Stimulated activated CD4-positive, alpha-beta T cell treated with anti-CD3 and anti-CD28 coated beads, Interleukin-2, amount 100 ng/mL, for 4 hours (primary cell): ENCODE data around the gene RANGAP1.
A peak's percentile ranks its signal among the peaks of the same experiment; 100 is the strongest.
"Not testable (repeated sequence)": the region's sequence is repeated elsewhere in the genome, so short reads cannot be mapped to it uniquely, and the experiment has no call there.

Source experiments
- DNase-seq: peaks from one replicate; pipeline ENCODE4 v3.0.0-alpha.2; 2020; ENCODE audit warnings: low read depth

Gene RANGAP1

DNA sequence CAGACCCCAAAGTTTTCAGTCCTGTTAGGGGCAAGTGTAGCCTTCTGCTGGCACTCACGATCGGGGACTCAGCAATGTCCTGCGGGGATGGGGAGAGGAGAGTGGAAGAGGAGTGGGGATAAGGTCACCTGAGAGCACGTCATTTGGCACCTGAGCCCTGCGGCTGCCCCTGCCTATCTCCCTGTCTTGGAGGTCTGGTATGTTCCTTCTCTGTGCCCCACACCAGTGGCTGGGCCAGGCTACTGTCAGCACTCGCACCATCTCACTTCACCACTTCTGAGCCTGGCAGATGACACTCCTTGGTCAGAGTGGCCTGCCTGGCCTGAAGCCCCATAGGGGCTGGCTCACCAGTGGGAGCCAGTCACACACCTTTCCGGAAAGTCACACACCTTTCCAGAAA lies 25.1 kb downstream of the RANGAP1 start:
- DNase-seq, result no peak

GRCh38 chr22:41259756-41260155 lies 26.2 kb downstream of the RANGAP1 start:
- DNase-seq, result not testable (repeated sequence)

DNA sequence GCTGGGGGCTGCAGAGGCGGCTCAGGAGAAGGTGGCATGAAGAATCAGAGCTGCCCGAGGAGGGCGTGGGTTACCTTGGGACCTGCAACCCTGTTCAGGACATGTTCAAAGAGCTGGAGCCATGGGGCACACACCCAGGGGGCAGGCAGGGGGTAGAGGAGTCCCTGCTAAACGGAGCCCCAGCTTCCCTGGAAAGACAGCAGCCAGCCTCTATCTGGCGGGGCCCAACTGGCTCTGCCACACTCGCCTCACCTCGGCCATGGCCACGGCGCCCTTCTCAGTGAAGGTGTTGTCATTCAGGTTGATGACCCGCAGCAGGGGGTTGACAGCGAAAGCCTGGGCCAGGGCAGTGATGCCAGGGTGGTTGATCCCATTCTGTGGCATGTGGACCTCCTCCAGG lies 28.3 kb downstream of the RANGAP1 start:
- no peak for DNase-seq

GRCh38 chr22:41256254-41257253 lies 29.4 kb downstream of the RANGAP1 start:
- no peak for DNase-seq

DNA sequence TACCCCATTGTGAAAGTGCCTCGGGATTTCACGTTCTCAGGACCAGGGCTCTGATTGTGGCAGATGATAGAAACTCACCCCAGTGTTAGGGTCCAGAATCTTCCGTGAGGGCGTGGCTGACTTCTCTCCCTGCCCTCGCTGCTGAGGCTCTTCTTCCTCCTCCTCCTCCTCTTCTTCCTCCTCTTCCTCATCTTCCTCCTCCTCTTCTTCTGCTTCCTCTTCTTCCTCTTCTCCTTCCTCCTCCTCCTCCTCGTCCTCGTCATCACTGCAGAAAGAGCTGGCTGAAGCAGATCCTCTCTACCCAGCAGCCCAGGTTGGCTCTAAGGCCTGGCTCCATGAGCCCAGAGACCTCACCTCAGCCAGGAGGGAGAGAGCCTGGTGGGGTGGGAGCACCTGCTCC lies 31.8 kb downstream of the RANGAP1 start:
- DNase-seq, result no peak

GRCh38 chr22:41252365-41252764 lies 33.6 kb downstream of the RANGAP1 start:
- DNase-seq, result no peak

DNA sequence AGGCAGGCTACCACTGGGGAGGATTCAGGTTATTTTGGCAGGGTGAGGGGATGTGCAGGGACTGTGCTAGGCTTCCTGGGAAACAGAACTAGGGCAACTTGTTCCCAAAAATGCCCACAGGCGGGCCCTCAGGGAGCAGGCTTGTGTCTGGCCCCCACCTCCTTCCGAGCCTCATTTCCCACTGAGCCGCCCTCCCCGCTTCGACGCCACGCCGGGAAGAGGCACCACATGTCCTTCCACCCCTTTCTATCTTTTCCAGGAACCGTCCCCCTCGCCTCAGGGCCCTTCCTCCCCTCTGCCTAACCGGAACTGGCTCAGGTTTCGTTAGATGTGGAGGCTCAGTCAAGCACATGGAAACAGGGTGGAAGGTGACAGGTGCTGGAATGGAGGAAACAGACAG lies 35.9 kb downstream of the RANGAP1 start:
- no peak for DNase-seq

DNA sequence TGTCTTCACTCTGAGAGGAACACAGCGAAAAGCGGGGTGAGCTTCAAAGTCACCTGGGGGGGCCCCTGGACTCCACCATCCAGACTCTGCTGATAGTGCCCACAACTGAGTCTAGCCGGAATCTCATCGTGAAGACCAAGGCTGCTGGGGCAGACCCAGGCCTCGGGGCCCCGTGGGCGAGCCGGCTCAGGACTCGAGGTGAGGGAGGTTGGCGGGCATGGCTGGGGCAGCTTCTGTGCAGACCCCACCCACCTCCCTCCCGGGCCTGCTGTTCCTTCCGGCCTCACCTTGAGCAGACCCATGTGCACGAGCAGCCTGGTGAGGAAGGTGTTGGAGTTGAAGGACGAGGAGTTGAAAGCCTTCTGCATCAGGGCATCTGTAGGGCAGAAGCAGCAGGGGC lies 36.5 kb downstream of the RANGAP1 start:
- no peak for DNase-seq

DNA sequence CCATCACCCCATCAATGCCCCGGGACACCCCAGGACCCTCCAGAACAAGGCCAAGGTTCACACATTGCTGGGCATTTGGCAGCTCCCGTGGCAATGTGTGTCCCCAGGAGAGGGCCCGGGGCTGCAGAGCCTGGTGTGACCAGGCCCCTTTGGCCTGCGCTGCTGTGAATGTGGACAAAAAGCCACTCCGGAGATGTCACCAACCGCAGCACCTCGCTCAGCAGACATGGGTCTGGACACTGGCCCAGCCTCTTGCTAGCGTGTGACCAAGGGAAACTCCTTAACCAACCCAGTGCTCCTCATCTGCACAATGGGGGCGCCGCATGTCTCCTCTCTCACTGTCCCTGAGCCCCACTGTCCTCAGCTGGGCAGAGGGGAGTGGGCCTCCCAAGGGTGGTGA lies 37.2 kb downstream of the RANGAP1 start:
- DNase-seq, result no peak

DNA sequence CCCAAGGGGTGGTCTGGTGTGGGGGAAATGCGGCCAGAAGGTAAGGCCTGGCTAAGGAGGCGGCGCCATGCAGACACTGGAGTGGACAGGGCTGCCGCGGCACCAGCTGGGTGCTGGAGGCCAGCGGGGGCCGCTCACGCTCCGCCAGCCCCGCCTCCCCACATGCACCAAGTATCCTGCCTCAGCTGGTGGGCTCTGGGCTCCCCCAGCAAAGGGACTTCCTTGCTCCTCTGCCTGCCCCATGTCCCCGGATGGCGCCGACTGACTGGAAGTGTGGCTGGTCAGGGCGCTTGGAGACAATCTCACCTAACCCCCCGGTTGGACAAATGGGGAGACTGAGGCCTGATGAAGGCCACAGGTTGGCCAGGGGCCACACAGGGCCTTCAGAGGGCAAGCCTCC lies 37.7 kb downstream of the RANGAP1 start:
- no peak for DNase-seq

- DNase-seq, result no peak
Observed at GRCh38 chr22:41247703-41248102, 38.3 kb downstream of the RANGAP1 start.

- DNase-seq, result no peak
Observed at GRCh38 chr22:41245917-41246499, 40.0 kb downstream of the RANGAP1 start.

DNA sequence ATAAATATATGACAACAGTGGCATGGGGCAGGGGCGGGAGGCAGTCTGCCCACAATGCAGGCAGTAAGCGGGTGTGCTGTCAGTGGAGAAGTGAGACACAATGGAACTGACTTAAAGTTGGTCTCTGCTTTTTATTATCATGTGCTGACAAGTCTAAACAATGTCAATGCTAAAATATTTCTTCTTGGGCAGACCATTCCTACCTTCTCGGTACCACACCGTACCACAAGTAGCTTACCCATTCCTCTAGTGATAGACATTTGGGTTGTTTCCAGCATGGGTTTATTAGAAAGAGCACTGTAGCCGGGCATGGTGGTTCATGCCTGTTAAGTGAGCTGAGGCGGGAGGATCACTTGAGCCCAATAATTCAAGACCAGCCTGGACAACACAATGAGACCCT lies 42.6 kb downstream of the RANGAP1 start:
- DNase-seq, result no peak

DNA sequence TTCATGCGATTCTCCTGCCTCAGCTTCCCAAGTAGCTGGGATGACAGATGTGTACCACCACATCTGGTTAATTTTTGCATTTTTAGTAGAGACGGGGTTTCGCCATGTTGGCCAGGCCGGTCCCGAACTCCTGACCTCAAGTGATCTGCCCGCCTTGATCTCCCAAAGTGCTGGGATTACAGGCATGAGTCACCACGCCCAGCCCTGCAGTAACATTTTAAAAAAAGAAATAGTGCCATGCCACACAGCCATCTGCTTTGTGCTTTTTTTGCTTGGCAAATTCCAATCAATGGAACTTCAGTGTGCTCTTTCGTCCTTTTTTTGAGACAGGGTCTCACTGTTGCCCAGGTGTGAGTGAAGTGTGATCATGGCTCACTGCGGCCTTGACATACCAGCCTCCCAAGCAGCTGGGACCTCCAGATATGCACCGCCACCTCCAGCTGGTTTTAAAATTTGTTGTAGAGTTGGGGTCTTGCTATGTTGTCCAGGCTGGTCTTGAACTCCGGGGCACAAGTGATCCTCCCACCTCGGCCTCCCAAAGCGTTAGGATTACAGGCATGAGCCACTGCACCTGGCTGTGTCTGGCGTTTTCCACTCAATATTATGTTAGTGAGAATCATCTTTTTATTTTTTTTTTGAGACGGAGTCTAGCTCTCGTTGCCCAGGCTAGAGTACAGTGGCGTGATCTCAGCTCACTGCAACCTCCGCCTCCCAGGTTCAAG lies 43.4 kb downstream of the RANGAP1 start:
- DNase-seq, result no peak

- DNase-seq, result no peak
Observed at GRCh38 chr22:41241133-41241676, 44.8 kb downstream of the RANGAP1 start.

DNA sequence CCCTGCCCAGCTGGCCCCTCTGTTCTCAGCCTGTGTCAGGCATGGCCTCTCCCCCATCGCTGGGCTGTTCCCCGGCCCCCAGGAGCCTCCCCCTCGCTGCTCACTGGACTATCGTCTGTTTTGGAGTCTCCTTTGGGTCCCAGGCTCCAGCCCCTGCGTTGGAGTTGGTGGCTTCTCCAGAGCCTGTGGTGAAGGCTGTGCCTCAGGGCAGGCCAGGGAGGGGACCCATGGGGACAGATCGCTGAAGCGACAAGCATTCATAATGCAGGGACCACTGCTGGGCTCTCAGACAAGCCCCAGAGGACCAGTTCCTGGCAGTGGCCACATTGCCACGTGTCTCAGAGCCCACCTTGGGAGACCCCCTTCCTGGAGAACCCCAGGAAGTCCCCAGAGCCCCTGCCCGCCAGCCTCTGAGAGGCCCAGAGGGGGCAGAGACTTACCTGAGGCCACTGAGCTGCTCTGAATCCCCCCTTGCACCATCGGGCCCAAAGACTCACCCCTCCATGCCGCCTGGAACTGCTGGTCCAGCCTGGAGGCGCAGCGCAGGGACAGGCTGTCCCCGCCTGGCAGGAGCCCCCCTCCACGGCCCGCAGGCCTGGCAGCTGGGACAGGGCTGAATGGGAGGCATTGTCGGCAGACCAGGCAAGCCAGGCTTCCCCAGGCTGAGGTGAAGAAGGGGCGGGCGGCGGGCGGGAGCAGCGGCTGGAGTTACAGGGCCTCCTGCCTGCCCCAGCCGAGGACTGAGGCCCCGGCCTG lies 45.4 kb downstream of the RANGAP1 start, which contains the start of gene CHADL:
TSS of gene CHADL (minus strand) at position 555 of the 756 bp plus-strand sequence. CDS start at position 505, 50 bp downstream.
- DNase-seq, result no peak

DNA sequence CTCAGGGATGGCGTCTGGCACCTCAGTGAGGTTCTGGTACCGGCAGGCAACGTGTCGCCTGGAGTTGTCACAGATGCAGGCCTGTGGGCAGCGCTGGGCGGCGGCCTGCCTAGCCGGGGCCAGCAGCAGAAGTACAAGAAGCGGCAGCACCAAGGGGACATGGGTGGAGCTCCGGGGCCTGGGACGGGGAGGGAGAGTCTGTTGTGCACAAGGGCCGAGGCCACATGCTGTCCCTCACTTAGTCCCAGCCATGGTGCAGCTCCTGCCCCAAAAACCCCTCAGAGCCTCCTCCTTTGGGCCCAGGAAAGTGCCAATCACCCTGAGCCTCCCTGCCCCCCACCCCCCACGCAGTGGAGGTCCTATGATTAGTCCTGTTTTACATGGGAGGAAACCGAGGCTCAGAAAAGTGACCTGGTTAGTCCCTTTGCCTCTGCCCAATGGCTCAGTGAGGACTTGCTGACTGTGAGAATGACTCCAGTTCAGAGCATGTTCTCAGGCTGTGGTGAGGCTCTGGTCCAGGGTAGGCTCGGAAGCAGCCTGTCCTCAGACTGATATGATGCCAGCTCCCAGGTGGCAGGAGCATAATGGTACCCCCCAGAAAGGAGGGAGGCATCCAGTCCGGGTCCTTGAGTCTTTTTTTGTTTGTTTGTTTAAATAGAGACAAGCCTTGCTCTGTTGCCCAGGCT lies 46.4 kb downstream of the RANGAP1 start:
- DNase-seq, result no peak

- no peak for DNase-seq
Observed at GRCh38 chr22:41238570-41239442, 47.2 kb downstream of the RANGAP1 start.

DNA sequence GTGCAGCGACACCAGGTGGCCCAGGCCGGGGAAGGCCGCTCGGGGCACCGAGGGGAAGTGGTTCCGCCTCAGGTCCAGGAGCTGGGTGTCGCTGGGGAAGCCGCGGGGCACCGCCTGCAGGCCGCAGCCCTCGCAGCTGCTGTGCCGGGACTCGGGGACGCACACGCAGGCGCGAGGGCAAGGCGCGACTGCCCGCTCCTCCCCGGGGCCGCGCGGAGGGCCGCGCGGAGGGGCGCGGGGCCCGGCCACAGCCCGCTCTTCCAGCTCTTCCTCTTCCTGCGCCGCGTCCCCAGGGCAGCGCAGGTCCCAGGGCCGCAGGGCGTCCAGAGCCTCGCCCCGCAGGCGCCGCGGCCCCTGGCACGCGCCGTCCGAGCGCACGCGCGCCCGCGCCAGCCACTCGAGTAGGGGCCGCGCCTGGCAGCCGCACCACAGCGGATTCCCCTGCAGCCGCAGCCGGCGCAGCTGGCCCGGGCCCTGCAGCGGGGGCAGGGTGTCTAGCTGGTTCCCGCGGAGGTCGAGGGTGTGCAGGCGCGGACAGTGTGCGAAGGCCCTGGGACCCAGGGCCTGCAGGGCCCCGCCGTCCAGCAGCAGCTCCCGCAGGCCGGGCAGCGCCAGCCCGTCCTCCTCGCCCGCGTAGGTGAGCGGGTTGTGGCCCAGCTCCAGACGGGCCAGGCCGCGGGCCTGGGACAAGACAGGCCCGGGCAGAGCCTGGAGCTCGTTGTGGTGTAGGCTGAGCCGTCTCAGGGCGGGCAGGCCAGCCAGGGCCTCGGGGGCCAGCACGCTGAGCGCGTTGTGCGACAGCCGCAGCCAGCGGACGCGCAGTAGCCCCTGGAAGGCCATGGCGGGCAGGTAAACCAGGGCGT lies 48.0 kb downstream of the RANGAP1 start:
- DNase-seq, result peak; percentile 66
